Kidney (tissue), 14 donors: Measurements from ENCODE around the gene TTYH2. TPM values are rescaled to one million over a fixed set of nuclear protein-coding genes. Genes with fewer than 3 reads are reported as not detected.
A peak's percentile ranks its signal among the peaks of the same experiment; 100 is the strongest.

ENCODE experiments used
- DNase-seq, 5 donors: peaks; one replicate each; pipeline ENCODE4 v3.0.0-alpha.2; 2013 to 2020
- FAIRE-seq: peaks from 2 replicates; lab custom pipeline; 2012; peaks lifted over from hg19 to GRCh38; lab: Jason Lieb, UNC
- H3K27ac ChIP-seq, 2 donors: one replicate each; pipeline ENCODE4 v1.7.0; 2013; ENCODE audit warnings: low read depth in 2 of 2, low read length in 2 of 2, inconsistent platforms in 1 of 2
- H3K27me3 ChIP-seq: one replicate; pipeline ENCODE4 v1.7.1; 2013; ENCODE audit warnings: low read length, inconsistent platforms; ENCODE audit not compliant: control insufficient read depth, insufficient read depth
- H3K36me3 ChIP-seq, 3 donors: one replicate each; pipeline versions ENCODE4 v1.7.0 to v1.7.1; 2013; ENCODE audit warnings: low read length in 3 of 3, control low read depth in 1 of 3, inconsistent platforms in 1 of 3; ENCODE audit not compliant: insufficient read depth in 3 of 3, control insufficient read depth in 2 of 3
- H3K4me1 ChIP-seq, 3 donors: one replicate each; pipeline versions ENCODE4 v1.7.0 to v1.7.1; 2013; ENCODE audit warnings: low read length in 3 of 3, inconsistent platforms in 1 of 3, low read depth in 1 of 3; ENCODE audit not compliant: control insufficient read depth in 2 of 3, insufficient read depth in 2 of 3
- H3K4me3 ChIP-seq, 3 donors: one replicate each; pipeline versions ENCODE4 v1.7.0 to v1.8.1; 2013; ENCODE audit warnings: low read length in 3 of 3, control low read depth in 1 of 3, inconsistent platforms in 1 of 3
- H3K9ac ChIP-seq, 3 donors: one replicate each; pipeline versions ENCODE4 v1.7.0 to v1.7.1; 2013; ENCODE audit warnings: low read length in 3 of 3, control low read depth in 1 of 3, inconsistent platforms in 1 of 3
- H3K9me3 ChIP-seq, 3 donors: one replicate each; pipeline versions ENCODE4 v1.7.0 to v1.7.1; 2013; ENCODE audit warnings: low read length in 3 of 3, control low read depth in 1 of 3, inconsistent platforms in 1 of 3; ENCODE audit not compliant: control insufficient read depth in 2 of 3, insufficient read depth in 1 of 3
- intact Hi-C: fragments of 100-400 bp; cut with DNase I; formaldehyde crosslinking; loops from one replicate; pipeline ENCODE4 v1.11.1; 2022
- polyA plus RNA-seq: library from polyadenylated mRNA; stranded (reverse); fragments of 350-450 nt; fragmentation: Illumina TruSeq; extraction: RNeasy Lipid Tissue Mini Kit (QIAGEN cat#74804); gene quantifications from one replicate; pipeline ENCODE4 v1.2.3, GENCODE V29; 2014; ENCODE audit warnings: low read depth, low replicate concordance; ENCODE audit not compliant: insufficient read depth
- total RNA-seq: library from RNA; stranded (reverse); fragmentation: NEBNext Ultra II Directional; extraction: Animal tissue kit (Norgen Biotek cat#: 25700); gene quantifications from one replicate; pipeline ENCODE4 v1.2.1, GENCODE V29; 2021
- TF ChIP-seq, protein P1 (sequence below): IDR thresholded peaks from 3 replicates; pipeline ENCODE4 v1.5.1; 2012; ENCODE audit warnings: mild to moderate bottlenecking, moderate library complexity, borderline replicate concordance; ENCODE audit not compliant: insufficient read depth; ENCODE audit errors: extremely low read depth
- donor health status: control.
- donor health status: control.
- donor health status: control.
- donor health status: control.
- donor health status: control.
- donor health status: DM: yes; HTN: yes; CAD: no.
- donor health status: Normal renal cell carcinoma (clear cell type).

Gene TTYH2
- total and polyA plus RNA-seq, 2 donors from 2014 or later = 2.4 to 7.1 TPM

DNA sequence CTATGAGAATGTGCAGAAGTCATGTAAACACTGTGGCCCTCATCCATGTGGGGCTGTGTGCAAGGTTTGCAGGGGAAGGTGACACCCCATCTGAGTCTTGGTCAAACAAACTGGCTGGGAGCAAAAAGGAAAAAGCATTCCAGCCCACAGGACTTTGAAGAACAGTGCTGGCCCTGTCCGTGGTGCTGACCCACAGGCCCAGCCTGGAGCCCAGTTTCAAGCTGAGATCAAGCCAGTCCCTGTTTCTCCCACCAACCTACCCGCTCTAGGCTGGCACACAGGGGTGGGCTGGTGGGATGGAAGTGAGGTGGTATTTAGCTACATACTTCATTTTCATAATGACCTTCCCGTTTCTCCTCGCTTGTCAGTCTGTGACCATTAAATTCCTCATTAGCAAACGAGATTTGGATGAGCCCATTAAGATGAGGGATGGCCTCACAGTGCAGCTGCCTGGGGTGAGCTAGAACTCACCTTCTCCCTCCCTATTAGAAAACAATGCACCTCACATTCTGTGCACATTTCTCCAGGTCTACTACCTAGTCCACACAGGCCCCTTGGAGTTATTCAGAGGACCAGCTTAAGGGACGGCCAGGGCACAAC lies 22.5 kb upstream of the TTYH2 start:
- Histone ChIP-seq H3K9ac (no peak overlapping the region), H3K9me3 (peaks cover 0 to 3% (median 0%) of the 10 kb centered on the region in 3 donors), H3K27me3 (no peaks in the 10 kb centered on the region), H3K36me3 (no peaks in the 10 kb centered on the region), H3K27ac (no peak overlapping the region), H3K4me1 (no peaks in the 10 kb centered on the region), H3K4me3 (no peak overlapping the region)
- intact Hi-C loops = no loop called here
- TF ChIP-seq, protein P1, sequence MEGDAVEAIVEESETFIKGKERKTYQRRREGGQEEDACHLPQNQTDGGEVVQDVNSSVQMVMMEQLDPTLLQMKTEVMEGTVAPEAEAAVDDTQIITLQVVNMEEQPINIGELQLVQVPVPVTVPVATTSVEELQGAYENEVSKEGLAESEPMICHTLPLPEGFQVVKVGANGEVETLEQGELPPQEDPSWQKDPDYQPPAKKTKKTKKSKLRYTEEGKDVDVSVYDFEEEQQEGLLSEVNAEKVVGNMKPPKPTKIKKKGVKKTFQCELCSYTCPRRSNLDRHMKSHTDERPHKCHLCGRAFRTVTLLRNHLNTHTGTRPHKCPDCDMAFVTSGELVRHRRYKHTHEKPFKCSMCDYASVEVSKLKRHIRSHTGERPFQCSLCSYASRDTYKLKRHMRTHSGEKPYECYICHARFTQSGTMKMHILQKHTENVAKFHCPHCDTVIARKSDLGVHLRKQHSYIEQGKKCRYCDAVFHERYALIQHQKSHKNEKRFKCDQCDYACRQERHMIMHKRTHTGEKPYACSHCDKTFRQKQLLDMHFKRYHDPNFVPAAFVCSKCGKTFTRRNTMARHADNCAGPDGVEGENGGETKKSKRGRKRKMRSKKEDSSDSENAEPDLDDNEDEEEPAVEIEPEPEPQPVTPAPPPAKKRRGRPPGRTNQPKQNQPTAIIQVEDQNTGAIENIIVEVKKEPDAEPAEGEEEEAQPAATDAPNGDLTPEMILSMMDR = no peak
- DNase-seq = peak in 4 of 5 donors; percentile 58 to 68 (median 65)
- FAIRE-seq = no peak

DNA sequence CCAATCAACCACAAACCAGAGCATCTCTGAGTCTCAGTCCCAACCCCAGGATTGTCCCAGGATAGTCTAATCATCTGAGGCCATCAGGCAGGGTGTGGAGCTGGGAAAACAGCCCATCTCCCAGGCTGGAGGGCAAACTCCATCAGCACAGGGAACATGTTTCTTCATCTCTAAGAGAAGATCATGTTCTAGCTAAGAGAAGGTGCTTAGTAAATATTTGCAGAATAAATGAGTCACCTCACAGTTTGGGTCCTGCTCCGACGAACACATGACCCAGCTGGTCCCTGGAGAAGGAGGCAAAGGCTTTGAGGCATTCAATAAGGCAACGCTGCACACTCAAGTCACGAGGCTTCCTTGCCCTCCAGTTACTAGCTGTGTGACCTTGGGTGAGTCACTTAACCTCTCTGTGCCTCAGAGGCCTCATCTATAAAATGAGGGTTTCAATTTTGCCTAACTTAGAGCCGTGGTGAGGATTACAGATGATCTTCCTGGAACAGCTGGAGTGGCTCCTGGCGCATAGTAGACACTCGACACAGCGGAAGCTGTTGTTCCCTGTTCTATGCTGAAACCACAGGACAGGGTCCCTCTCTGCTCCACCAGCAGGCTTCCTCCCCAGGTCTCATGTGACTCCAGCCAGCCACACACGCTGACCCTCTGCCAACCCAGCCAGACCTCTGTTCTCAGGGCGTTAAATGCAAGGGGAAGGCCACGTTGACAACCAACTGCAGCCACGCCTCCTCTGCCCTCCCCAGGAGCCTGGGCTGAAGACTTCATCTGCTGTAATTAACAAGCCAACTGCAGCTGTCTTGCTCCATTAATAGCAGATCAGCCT lies 20.2 kb upstream of the TTYH2 start:
- H3K4me3 ChIP-seq = no peak overlapping the region
- TF ChIP-seq, protein P1 = no peak
- no peaks in the 10 kb centered on the region for H3K27me3 ChIP-seq
- intact Hi-C loops = no loop called here
- DNase-seq (peak in 1 of 5 donors; percentile 54), FAIRE-seq (no peak)
- no peak overlapping the region for H3K9ac ChIP-seq
- no peaks in the 10 kb centered on the region for H3K4me1 ChIP-seq
- H3K36me3 ChIP-seq = no peaks in the 10 kb centered on the region
- peaks cover 0 to 3% (median 0%) of the 10 kb centered on the region in 3 donors for H3K9me3 ChIP-seq
- no peak overlapping the region for H3K27ac ChIP-seq

DNA sequence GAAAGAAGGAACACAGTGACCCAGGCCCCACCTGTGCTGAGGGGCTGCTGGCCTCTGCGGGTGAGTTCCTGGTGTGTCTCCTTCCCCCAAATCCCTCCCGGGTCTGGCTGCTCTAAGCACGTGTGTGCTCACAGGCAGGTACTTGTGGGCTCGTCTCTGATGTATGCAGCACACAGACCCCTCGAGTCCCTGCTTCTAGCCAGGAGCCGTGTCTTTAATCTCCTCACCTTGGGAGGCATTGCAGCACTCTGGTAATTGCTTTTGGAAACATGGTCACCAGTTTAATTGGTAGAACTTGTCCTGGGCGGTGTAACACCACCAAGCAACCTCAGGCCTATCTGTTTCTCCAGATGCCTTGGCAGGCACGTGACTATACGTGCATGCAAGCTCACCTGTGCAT lies 18.7 kb upstream of the TTYH2 start:
- no peak for FAIRE-seq
- peaks cover 0 to under 1% (median 0%) of the 10 kb centered on the region in 3 donors for H3K9me3 ChIP-seq
- no peaks in the 10 kb centered on the region for H3K4me1 ChIP-seq
- intact Hi-C loops = no loop called here
- TF ChIP-seq, protein P1 = no peak
- no peaks in the 10 kb centered on the region for H3K36me3 ChIP-seq
- DNase-seq = no peak
- no peak overlapping the region for H3K4me3 ChIP-seq
- no peaks in the 10 kb centered on the region for H3K27me3 ChIP-seq
- no peak overlapping the region for H3K9ac ChIP-seq
- no peak overlapping the region for H3K27ac ChIP-seq
